Measurements from ENCODE around the gene PLB1.

PLB1 gene

DNA sequence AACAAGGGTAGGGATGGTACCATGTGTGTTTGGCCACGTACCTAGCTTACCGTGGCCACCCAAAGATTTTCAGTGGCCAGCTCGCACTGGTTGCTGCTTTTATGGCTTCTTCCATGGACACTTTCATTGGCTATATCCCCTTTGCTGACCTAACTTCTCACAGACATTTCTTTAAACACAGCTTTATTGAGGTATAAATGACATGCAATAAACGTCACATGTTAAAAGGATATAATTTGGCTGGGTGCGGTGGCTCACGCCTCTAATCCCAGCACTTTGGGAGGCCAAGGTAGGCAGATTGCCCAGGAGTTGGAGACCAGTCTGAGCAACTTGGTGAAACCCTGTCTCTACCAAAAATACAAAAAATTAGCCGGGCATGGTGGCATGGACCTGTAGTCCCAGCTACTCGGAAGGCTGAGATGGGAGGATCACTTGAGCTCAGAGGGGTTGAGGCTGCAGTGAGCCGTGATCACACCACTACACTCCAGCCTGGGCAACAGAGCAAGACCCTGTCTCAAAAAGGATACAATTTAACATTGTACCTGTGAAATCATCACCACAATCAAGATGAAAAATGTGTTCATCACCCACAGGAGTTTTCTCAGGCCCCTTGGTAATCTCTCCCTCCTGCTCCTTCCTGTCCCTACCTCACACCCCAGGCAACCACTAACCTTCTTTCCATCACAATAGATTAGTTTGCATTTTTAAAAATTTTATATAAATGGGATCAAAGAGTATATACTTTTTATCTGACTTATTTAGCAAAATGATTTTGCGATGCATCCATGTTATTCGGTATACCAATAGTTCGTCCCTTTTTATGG, 127.9 kb downstream of the PLB1 start:
- H3K9me3 ChIP-seq (ENCODE audit: control insufficient read depth, low read length), result no peaks in the 10 kb centered on the region
- peaks cover 39% of the 10 kb centered on the region for H3K4me1 ChIP-seq
- H3K4me3 ChIP-seq (ENCODE audit: low read depth, low read length), result no peak overlapping the region
- H3K79me2 ChIP-seq, result peaks cover 5% of the 10 kb centered on the region
- H3K27me3 ChIP-seq (ENCODE audit: control insufficient read depth, insufficient read depth, low read length), result no peaks in the 10 kb centered on the region
- TF ChIP-seq, protein P1, sequence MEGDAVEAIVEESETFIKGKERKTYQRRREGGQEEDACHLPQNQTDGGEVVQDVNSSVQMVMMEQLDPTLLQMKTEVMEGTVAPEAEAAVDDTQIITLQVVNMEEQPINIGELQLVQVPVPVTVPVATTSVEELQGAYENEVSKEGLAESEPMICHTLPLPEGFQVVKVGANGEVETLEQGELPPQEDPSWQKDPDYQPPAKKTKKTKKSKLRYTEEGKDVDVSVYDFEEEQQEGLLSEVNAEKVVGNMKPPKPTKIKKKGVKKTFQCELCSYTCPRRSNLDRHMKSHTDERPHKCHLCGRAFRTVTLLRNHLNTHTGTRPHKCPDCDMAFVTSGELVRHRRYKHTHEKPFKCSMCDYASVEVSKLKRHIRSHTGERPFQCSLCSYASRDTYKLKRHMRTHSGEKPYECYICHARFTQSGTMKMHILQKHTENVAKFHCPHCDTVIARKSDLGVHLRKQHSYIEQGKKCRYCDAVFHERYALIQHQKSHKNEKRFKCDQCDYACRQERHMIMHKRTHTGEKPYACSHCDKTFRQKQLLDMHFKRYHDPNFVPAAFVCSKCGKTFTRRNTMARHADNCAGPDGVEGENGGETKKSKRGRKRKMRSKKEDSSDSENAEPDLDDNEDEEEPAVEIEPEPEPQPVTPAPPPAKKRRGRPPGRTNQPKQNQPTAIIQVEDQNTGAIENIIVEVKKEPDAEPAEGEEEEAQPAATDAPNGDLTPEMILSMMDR (IDR thresholded peaks at IDR 0.05), result no peak
- no peak overlapping the region for H3K9ac ChIP-seq
- H3K4me2 ChIP-seq (ENCODE audit: low read length), result no peak overlapping the region
- H2AFZ ChIP-seq, result no peak overlapping the region
- no peak overlapping the region for H3K27ac ChIP-seq
- H3K36me3 ChIP-seq (ENCODE audit: control insufficient read depth, insufficient read depth, low read length), result no peaks in the 10 kb centered on the region

DNA sequence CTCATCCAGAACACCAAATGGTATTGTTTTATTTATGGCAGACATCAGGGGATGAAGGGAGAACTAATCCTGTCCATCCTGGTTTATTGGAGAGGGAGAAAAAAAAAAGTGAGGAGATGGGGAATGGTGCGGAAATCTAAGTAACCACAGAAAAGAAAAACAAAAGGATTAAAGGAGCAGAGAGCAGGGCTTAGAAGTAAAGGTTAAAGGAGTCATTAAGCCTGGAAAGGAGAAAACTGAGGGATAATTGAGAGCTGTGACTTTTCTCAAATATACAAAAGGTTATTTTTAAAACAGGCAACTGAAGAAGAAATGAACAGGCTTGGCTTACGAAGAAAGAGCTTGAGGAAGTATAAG, 128.6 kb downstream of the PLB1 start:
- TF ChIP-seq, protein P1 (IDR thresholded peaks at IDR 0.05), result no peak
- Histone ChIP-seq H3K4me1 (peaks cover 39% of the 10 kb centered on the region), H3K9me3 (ENCODE audit: control insufficient read depth, low read length) (no peaks in the 10 kb centered on the region), H2AFZ (peak overlapping the region; percentile 80), H3K9ac (no peak overlapping the region), H3K36me3 (ENCODE audit: control insufficient read depth, insufficient read depth, low read length) (no peaks in the 10 kb centered on the region), H3K79me2 (peaks cover 5% of the 10 kb centered on the region), H3K4me2 (ENCODE audit: low read length) (no peak overlapping the region), H3K27me3 (ENCODE audit: control insufficient read depth, insufficient read depth, low read length) (no peaks in the 10 kb centered on the region), H3K4me3 (ENCODE audit: low read depth, low read length) (no peak overlapping the region), H3K27ac (peak overlapping the region; percentile 80)

DNA sequence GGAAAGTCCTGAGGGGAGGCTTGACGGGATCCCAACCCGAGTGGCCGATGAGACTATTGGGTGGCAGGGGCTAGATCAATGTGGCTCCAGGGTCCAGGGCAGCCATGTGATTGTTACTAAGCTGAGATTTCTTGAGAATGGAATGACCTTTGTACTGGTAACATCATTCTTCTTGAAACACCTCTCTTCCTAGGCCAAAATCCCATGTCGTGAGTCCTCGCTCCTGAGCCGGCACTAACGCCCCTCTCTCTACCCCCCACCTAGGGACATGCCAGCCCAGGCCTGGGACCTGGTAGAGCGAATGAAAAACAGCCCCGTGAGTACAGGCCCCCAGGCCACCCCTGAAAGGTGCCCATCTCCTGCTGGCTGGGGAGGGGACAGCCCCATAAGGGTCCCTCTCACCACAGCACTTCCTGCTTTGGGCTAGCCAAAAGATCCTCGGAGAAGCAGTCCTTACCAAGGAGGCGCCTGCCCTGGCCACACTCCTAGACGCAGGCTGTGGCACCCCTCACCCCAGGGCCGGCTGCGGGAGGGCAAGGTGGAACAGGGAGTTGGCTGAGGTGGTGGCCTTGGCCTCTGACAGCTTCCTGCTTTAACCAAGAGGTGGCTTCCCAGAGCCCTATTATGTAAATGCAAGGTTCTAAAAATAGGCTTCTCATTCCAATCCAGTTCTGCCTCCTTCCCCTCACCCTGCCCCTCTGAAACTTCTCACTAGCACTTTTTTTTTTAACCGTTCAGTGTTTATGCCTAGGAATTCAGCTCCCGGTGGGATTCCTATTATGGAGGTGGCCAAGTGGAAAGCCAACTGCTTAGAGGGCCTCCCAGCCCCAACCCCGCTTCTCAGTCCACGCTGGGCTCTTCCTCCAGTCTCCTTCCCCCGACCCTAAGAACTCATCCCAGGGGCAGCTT, 129.2 kb downstream of the PLB1 start:
- peak overlapping the region; percentile 80 for H3K27ac ChIP-seq
- H3K9ac ChIP-seq, result no peak overlapping the region
- no peak overlapping the region for H3K4me3 ChIP-seq (ENCODE audit: low read depth, low read length)
- peak overlapping the region; percentile 41 for H3K4me2 ChIP-seq (ENCODE audit: low read length)
- H2AFZ ChIP-seq, result peak overlapping the region; percentile 80
- H3K4me1 ChIP-seq, result peaks cover 39% of the 10 kb centered on the region
- peaks cover 2% of the 10 kb centered on the region for H3K79me2 ChIP-seq
- H3K36me3 ChIP-seq (ENCODE audit: control insufficient read depth, insufficient read depth, low read length), result no peaks in the 10 kb centered on the region
- TF ChIP-seq, protein P1 (IDR thresholded peaks at IDR 0.05), result peak; percentile 25
- no peaks in the 10 kb centered on the region for H3K27me3 ChIP-seq (ENCODE audit: control insufficient read depth, insufficient read depth, low read length)
- H3K9me3 ChIP-seq (ENCODE audit: control insufficient read depth, low read length), result no peaks in the 10 kb centered on the region

DNA sequence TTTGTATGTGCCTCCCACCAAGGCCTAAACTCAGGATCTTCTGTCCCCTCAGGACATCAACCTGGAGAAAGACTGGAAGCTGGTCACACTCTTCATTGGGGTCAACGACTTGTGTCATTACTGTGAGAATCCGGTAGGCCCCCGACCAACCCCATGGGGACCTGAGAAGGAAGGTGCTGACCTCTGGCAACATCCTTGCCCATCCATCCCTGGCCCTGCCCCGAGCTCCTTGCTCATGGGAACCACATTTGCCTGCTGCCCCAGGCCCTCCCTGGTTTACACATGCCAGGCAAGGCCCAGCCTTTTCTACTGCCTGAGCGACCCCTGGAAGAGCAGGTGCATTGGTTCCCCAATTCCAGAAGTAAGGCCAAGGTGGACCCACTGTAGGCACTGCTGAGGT, 130.5 kb downstream of the PLB1 start:
- Histone ChIP-seq H3K36me3 (ENCODE audit: control insufficient read depth, insufficient read depth, low read length) (no peaks in the 10 kb centered on the region), H3K27ac (peak overlapping the region; percentile 51), H3K79me2 (no peaks in the 10 kb centered on the region), H2AFZ (no peak overlapping the region), H3K4me2 (ENCODE audit: low read length) (no peak overlapping the region), H3K4me3 (ENCODE audit: low read depth, low read length) (no peak overlapping the region), H3K9me3 (ENCODE audit: control insufficient read depth, low read length) (no peaks in the 10 kb centered on the region), H3K27me3 (ENCODE audit: control insufficient read depth, insufficient read depth, low read length) (no peaks in the 10 kb centered on the region), H3K9ac (no peak overlapping the region), H3K4me1 (peaks cover 32% of the 10 kb centered on the region)
- TF ChIP-seq, protein P1 (IDR thresholded peaks at IDR 0.05), result no peak

All from parathyroid adenoma (tissue), 2 donors.